HG02759 (cell line): Measurements from ENCODE around the gene BCL10.
A peak's percentile ranks its signal among the peaks of the same experiment; 100 is the strongest.

Experiments used
- ATAC-seq: cut with Tn5 transposase; IDR thresholded peaks from one replicate; pipeline ENCODE4 v1.9.1; 2021; ENCODE audit warnings: mild to moderate bottlenecking, moderate library complexity; ENCODE audit not compliant: unreplicated experiment

The BCL10 gene

DNA sequence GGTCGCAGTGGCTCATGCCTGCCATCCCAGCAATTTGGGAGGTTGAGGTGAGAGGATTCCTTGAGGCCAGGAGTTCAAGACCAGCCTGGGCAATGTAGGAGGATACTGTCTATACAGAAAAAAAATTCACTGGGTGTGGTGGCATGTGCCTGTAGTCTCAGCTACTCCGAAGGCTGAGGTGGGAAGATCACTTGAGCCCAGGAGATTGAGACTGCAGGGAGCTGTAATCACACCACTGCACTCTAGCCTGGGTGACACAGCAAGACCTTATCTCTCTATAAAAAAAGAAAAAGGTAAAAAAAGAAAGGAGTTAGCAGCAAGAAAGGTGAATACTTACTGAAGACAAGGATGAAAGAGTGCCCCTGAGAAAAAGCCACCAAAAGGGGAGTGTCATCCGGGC, 23.7 kb upstream of the BCL10 start:
- ATAC-seq: no peak

DNA sequence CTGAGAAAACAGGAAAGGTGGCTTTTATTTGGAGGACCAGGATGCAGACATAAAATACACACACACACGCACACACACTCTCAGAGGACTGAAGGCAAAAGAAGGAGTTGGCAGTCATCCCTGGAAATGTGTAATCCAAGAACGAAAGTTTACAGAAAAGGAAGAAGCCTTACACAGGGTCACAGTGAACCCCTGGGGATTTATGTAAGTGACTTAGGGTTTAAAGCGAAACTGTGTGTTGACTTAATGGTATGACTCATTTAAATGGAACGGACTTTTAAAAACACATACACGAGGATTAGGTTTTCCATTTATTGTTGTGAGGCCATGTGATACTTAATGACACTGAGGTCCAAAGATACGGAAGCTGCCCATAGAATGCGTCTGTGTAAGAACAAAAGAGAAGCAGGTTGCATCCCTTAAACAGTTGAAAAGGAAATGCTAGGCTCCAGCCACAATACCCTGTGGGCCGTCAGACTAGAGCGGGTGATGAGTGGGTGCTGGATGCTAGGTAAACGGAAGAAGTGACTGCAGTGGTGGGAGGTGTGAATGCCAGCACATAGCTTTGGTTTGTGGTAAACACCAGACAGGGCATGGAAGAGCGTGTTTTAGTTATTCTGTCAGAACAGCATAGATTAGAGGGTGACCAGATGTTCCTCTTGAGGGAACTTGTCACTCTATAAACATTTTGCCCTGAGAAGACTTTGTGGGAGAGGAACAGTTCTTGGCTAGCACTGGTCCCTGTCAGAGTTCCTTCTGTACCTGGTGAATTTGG, 21.6 kb upstream of the BCL10 start:
- peak; percentile 91 for ATAC-seq

DNA sequence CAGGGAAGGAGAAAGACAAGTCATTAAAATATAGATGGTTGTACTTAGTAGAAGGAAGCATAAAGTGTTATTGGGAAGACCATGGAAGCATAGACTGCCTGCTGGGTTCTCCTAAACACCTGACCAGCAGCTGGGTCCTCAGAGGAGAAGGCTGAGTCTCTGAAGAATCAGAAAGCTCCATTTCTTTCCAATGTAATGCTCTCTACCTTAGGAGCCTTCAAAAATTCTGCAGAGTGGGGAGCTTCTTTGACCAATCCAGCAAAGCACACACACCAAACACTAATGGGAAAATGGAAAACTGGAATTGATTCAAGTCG, 21.1 kb upstream of the BCL10 start:
- ATAC-seq: no peak

GRCh38 chr1:85296980-85297379, 20.5 kb upstream of the BCL10 start:
- no peak for ATAC-seq

GRCh38 chr1:85295654-85296053, 19.2 kb upstream of the BCL10 start:
- ATAC-seq: no peak

DNA sequence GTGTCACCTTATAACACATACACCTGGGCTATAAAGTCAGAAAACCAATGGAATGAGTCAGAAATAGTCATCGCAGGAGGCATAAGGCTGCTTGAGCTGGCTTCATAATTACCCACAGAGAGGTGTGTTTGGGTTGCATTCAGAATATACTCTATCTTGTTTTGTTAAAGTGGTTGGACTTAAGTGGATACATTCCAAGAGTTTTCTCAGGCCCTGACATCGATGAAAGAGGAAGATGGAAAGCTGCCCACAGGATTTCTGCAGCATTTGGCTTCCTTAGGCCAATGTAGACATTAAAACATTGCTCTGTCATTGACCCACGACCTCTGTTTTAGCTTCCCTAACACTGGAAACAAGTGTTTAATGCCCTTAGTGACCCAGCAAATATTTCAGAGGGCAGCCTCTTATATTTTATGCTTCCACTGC, 18.6 kb upstream of the BCL10 start:
- ATAC-seq: no peak

DNA sequence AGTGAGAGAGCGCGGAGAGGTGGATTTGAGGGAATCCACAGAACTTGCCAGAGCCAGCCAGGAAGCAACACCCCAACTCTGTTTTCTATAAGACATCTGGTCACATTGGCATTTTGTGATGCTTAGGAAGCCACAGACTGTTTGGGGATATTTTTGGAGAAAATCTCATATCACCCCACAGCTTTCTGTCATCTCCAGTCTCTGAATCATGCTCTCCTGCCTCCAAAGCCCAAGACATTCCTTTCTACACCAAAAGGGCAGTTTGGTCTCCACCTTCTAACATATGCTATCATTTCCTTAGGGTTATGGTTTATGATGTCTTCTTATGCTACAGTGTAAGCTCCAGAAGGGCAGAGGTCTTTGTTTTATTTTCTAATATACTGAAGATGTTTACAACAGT, 14.4 kb upstream of the BCL10 start:
- no peak for ATAC-seq

DNA sequence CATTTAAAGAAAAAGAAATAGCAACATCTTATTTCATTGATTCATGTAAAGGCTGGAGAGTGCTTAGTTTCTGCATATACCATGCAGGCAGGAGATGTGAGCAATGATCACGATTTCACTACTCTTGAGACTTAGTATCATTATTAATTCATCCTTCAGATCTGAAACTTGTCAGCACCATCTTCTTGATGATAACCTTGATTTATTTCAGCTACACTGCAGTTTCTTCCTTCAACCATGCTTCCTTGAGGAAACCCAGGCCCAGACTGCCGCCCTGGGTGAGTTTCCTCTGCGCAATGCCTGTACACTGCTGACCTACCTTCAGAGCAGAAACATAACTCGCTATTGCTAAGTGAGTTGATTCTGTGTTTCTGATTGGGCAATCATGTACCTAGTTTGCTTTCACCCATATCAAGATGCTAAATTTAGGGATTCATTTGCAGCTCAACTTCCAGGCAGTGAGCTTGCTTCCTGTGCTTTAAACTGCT, 13.5 kb upstream of the BCL10 start:
- peak; percentile 41 for ATAC-seq

GRCh38 chr1:85289207-85289847, 12.9 kb upstream of the BCL10 start:
- ATAC-seq: peak; percentile 28

- no peak for ATAC-seq
These were observed 7.8 kb upstream of the BCL10 start for GRCh38 chr1:85284202-85284601.

- no peak for ATAC-seq
These were observed 7.2 kb upstream of the BCL10 start for GRCh38 chr1:85283475-85284199.

- no peak for ATAC-seq
These were observed 6.0 kb upstream of the BCL10 start for GRCh38 chr1:85282424-85282823.

- ATAC-seq: no peak
These were observed 4.2 kb upstream of the BCL10 start for GRCh38 chr1:85280636-85281035.

DNA sequence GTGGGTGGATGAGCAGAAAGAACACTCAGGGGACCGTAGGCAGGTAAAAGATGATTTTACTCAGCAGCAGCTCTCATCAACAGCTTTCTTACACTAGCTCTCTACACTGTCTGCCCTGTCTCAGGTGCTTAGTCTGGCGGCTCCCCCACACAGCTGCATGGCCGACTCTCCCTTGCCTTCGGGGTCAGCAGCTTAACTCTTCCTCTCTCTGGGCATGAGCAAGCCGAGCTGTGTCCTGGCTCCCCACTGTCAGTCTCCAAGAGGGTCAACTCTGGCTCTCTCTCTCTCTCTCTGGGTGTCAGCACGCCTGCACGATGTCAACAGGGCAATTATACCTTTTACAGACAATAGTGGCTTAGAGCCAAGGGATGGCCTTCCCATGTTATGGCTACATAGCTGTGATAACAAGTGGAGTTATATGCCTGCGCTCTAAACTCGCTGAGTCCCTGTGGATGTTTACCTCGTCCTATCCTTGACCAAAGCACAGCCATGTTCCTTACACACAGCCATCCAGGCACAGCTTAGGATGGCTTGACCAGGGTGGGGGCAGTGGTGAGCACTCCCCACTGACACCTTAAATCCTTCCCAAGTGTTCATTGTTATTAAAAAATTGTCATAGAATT, 3.1 kb upstream of the BCL10 start:
- no peak for ATAC-seq

DNA sequence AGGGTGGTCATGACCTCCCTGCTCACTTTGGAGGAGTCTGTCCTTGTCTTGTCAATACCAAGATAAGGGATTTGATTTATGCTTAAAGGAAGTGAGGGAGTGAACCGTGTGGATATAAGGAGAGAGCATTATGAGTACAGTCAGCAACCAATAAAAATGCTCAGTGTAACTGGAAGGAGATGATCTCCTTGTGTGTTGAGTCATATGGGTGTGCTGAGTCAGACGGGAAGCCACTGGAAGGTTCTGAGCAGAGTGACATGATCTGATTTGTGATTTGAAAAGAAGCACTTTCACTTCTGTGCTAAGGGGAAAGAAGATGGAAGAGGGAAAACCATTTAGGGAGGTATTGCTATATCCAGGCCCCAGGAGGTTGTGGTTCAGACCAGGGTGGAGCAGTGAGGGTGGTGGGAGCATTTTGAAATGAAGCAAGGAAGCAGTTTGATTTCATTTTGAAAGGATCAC, 2.5 kb upstream of the BCL10 start:
- ATAC-seq: peak; percentile 6

GRCh38 chr1:85277802-85278201, 1.4 kb upstream of the BCL10 start:
- ATAC-seq: no peak

GRCh38 chr1:85276978-85277639, 677 bp upstream of the BCL10 start:
- ATAC-seq: no peak

DNA sequence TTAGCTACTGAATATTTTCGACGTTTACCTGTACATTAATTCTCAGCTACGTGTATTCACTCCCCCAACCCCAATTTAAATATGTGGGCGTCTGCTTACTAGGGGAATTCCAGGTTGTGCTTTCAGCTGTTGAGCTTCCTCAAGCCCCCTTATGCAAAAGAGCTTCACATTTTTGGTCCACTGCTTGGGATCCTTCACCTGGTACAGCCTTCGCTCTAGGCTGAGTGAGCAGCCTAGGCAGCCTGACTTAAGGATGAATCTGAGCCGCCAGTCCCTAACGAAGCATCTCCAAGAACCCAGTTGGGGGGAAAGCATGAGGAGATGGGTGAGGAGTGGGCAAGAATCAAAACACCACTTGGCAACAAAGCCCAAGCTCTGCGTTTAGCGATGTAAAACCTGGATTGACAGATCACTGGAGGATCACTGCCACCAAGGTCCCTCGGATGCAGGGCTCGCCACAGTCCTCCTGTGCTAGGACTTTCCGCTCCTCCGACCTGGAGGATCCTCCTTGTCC, 674 bp downstream of the BCL10 start:
- ATAC-seq: peak; percentile 12

- ATAC-seq: no peak
These were observed 1.4 kb downstream of the BCL10 start for GRCh38 chr1:85274969-85275453.

GRCh38 chr1:85273397-85273796, 3.0 kb downstream of the BCL10 start:
- no peak for ATAC-seq
